ENCODE measurements around the gene TICRR.
"Not testable (repeated sequence)": the region's sequence is repeated elsewhere in the genome, so short reads cannot be mapped to it uniquely, and the experiment has no call there.

Gene TICRR, protein sequence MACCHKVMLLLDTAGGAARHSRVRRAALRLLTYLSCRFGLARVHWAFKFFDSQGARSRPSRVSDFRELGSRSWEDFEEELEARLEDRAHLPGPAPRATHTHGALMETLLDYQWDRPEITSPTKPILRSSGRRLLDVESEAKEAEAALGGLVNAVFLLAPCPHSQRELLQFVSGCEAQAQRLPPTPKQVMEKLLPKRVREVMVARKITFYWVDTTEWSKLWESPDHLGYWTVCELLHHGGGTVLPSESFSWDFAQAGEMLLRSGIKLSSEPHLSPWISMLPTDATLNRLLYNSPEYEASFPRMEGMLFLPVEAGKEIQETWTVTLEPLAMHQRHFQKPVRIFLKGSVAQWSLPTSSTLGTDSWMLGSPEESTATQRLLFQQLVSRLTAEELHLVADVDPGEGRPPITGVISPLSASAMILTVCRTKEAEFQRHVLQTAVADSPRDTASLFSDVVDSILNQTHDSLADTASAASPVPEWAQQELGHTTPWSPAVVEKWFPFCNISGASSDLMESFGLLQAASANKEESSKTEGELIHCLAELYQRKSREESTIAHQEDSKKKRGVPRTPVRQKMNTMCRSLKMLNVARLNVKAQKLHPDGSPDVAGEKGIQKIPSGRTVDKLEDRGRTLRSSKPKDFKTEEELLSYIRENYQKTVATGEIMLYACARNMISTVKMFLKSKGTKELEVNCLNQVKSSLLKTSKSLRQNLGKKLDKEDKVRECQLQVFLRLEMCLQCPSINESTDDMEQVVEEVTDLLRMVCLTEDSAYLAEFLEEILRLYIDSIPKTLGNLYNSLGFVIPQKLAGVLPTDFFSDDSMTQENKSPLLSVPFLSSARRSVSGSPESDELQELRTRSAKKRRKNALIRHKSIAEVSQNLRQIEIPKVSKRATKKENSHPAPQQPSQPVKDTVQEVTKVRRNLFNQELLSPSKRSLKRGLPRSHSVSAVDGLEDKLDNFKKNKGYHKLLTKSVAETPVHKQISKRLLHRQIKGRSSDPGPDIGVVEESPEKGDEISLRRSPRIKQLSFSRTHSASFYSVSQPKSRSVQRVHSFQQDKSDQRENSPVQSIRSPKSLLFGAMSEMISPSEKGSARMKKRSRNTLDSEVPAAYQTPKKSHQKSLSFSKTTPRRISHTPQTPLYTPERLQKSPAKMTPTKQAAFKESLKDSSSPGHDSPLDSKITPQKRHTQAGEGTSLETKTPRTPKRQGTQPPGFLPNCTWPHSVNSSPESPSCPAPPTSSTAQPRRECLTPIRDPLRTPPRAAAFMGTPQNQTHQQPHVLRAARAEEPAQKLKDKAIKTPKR (N-terminal part only)

DNA sequence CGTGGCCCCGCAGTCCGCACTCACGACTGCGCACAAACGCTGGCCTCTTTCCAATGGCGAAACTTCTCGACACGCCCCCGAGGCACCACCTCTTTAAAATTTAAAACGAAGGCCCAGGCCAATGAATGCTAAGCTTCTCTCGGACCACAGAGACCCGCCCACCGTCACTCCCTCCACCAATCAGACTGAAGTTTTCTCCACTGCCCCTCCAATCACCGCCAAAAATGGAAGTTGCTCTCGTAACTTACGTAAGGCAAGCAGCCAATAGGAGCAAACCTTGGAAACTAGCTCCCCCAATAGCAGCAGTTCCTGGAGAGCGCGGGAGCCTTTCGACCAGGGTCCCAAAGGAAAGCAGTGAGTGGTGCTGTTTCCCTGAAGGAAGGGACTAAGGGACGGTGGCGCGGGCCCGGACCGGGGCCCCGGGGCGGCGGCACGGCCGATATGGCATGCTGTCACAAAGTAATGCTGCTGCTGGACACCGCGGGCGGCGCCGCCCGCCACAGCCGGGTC lies at the start of gene TICRR:
Gene TICRR, plus strand, starts transcription at position 324 of the 510 bp plus-strand sequence. Its CDS starts 118 bp downstream, at position 442.
- in situ Hi-C loops (cut with MboI; ENCODE audit: low sequenced_read_pairs), result no loop called here

DNA sequence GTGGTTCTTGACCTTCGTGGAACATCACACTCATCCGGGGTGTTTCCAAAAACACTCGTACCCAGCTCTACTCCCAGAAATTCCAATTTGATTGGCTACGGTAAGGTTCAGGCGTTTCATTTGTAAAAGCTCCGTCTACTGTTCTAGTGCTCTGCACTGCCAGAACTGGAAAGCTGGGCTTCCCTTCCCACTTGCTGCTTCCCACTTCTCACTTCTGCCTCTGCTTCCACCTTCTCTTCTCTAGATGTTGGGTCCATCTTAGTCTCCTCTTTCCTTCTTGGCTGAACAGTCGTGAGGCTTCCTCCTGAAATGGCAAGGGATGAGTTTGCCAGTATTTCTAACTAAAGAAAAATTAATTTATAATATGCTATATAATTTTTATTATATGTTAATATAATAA lies 49.1 kb upstream of the TICRR start:
- in situ Hi-C loops (cut with MboI; ENCODE audit: low sequenced_read_pairs), result no loop called here

DNA sequence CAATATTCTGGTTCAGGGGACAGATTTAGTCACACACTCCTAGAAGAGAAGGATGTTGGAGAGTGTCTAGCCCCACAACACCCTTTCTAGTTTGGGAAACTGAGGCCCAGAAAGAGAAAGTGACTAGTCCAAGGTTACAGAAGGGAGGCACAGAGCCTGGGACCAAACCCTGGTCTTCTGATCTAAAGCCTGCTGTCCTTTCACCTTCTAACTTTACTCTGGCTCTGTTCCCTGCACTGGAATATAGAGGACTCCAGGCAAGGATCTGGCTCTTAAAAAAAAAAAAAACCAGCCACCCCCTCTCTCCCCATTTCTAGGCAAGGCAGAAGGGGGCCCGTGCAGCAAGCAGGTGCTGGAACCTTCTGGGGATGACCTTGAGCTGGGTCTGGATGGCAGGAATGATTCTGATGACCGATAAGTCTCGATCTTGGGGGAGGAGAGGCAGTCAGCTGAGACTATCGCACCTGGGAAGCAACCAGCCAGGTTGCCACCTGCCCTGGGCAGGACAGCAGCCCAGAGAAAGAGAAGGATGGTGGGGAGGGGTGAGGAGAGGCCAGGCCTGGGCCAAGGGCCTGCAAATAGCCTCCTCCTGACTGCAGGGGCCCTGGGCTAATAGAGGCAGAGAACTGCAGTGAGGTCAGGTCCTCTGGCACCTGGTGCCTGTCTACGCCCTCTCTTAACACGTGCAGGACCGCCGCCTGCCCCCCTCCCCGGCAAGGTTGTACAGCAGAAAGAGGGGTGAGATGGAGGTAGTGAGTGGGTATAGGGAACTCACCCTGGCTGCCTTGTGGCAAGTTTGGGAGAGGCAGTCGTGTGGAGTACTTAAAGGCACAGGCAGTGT lies 48.4 kb upstream of the TICRR start:
- in situ Hi-C loops (cut with MboI; ENCODE audit: low sequenced_read_pairs), result no loop called here

DNA sequence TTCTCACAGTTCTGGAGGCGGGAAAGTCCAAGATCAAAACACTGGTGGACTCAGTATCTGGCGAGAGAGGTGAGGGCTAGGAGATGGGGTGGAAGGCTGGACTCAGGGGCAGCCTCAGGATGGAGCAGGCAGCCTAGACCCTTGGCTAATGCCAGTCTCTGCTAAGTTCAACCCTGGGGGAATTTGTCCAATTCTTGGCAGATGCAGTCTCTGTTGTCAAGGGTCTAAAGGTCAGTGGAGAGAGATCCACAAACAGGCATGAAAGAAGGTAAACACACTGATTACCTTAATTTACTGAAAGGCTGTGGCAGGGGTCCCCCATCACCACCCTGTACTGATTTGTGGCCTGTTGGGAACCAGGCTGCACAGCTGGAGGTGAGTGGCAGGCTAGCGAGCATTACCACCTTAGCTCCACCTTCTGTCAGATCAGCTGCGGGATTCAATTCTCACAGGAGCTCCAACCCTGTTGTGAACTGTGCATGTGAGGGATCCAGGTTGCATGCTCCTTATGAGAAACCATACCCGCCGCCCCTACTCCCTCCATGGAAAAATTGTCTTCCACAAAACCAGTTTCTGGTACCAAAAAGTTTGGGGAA lies 46.4 kb upstream of the TICRR start:
- in situ Hi-C loops (cut with MboI; ENCODE audit: low sequenced_read_pairs), result no loop called here

DNA sequence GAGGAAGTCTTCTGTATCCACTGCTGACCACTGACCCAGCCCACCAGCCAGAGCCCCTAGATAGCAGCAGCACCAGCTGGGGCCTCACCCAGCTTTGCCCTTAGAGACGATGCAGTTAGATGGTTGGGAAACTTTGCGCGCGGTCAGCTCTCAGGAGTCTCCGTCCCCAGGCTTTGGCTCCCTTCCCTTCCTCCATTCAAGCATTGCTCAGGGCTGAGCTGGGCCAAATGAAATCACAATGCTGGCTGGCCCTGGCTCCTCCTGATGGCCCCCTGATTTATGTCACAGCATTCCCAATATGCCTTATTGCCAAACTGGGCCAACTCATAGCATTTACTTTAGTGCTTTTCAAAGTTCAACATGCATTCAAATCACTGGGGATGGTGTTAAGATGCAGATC lies 44.3 kb upstream of the TICRR start:
- in situ Hi-C loops (cut with MboI; ENCODE audit: low sequenced_read_pairs), result no loop called here

DNA sequence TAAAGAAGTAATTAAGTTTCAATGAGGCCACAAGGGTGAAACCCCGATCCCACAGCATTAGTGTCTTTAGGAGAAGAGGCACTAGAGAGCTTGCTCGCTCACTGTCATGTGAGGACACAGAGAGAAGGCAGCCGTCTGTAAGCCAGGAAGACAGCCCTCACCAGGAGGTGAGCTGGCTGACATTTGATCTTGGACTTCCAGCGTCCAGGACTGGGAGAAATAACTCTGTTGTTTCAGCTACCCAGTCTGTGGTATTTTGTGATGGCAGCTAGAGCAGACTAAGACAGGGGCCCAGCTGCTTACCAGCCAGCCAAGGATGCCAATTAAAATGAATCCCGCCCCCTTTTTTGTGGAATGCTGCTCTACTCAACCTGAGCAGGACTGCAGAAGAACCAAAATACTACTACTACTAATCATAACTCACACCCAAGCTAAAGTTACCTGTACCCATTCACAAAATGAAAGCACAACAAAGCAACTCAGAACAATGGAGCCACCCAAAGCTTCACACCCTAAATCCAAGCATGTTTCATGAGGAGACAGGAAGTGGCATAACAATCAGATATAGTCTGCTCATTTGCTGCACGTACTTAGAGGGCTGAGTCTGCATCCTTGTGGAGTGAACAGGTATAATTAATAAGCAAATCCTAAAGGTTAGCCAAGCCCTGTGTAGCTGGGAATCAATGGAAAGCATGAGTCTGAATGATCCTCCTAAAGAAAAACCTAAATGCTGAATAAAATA lies 43.3 kb upstream of the TICRR start:
- in situ Hi-C loops (cut with MboI; ENCODE audit: low sequenced_read_pairs), result no loop called here

DNA sequence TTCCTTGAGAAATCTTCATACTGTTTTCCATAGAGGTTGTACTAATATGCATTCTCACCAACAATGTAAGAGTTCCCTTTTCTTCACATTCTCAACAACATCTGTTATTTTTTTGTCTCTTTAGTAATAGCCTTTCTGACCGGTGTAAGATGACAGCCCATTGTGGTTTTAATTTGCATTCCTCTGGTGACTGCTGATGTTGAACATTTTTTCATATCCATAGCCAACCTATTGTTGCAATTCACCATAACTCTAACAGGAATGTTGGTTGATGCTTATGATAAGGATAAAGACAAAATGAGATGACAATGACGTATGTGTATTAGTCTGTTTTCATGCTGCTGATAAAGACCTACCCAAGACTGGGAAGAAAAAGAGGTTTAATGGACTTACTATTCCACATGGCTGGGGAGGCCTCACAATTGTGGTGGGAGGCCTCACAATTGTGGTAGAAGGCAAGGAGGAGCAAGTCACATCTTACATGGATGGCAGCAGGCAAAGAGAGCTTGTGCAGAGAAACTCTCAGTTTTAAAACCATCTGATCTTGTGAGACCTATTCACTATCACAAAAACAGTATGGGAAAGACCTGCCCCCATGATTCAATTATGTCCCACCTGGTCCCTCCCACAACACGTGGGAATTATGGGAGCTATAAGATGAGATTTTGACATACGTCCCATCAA lies 41.3 kb upstream of the TICRR start:
- in situ Hi-C loops (cut with MboI; ENCODE audit: low sequenced_read_pairs), result no loop called here

DNA sequence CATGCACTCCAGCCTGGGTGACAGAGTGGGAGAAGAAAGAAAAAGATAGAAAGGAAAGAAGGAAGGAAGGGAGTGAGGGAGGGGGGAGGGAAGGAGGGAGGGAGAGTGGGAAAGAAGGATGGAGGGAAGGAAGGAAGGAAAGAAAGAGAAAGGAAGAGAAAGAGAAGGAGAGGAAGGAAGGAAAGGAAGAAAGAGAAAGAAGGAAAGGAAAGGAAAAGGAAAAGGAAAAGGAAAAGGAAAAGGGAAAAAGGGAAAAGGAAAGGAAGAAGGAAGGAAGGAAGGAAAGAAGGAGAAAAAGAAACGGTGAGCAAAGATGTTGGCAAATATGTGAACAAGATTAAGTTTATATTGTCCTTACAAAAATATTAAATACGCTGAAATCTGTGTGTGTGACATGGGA lies 36.2 kb upstream of the TICRR start:
- in situ Hi-C loops (cut with MboI; ENCODE audit: low sequenced_read_pairs), result no loop called here

DNA sequence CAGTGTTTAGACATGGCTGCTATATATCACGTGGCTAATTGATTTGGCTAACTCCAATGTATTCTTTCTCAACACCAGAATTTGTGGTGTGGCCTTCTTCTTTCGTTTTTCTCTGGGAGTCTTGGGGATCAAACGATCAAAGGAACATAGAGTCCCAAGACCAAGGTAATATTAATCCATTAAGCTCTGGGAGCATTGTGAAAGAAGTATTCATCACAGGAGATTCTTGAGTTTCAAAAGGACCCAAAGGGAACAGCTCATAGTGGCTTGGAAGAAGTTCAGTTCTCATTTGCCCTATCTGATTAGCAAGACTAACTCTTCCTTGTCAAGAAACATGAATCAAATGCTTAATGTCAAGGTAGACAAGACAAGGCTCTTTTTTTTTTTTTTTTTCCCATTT lies 32.9 kb upstream of the TICRR start:
- in situ Hi-C loops (cut with MboI; ENCODE audit: low sequenced_read_pairs), result no loop called here

DNA sequence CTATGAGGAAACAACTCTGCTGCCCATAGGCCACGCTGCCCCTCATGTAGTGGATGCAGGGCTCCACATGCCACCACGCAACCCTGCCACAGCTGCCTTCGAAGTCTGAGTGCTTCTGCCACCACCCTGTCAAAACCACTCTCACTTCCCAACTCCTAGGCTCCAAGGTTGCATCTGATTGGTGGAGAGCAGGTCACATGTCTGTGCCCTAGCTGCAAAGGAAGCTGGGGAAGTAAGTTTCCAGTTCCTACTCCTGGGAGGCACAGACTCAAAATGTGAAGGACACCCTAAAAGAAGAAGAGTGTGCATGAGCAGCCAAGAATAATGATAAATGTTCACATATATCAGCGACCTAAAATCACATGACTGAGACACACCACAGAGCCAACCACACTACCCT lies 31.9 kb upstream of the TICRR start:
- in situ Hi-C loops (cut with MboI; ENCODE audit: low sequenced_read_pairs), result no loop called here

DNA sequence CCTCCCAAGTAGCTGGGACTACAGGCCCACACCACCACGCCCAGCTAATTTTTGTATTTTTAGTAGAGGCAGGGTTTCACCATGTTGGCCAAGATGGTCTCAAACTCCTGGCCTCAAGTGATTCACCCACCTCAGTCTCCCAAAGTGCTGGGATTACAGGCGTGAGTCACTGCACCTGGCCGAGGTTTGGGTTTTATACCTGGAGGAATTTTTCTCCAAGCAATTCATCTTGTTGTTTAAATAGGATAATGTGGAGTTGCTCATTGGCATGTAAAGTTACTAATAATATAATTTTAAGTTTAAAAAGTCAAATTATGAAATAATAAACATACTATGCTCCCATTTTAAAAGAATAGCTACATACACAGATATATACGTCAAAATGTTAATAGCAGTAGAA lies 26.1 kb upstream of the TICRR start:
- in situ Hi-C loops (cut with MboI; ENCODE audit: low sequenced_read_pairs), result not testable (repeated sequence)

DNA sequence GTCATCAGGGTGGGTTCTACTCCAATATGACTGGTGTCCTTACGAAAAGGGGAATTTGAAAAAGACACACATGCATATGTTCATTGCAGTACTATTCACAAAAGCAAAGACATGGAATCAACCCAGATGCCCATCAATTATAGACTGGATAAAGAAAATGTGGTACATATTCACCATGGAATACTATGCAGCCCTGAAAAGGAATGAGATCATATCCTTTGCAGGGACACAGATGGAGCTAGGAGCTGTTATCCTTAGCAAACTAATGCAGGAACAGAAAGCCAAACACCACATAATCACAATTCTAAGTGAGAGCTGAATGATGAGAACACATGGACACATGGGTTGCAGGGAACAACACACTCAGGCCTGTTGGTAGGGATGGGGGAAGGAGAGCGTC lies 24.8 kb upstream of the TICRR start:
- in situ Hi-C loops (cut with MboI; ENCODE audit: low sequenced_read_pairs), result no loop called here

DNA sequence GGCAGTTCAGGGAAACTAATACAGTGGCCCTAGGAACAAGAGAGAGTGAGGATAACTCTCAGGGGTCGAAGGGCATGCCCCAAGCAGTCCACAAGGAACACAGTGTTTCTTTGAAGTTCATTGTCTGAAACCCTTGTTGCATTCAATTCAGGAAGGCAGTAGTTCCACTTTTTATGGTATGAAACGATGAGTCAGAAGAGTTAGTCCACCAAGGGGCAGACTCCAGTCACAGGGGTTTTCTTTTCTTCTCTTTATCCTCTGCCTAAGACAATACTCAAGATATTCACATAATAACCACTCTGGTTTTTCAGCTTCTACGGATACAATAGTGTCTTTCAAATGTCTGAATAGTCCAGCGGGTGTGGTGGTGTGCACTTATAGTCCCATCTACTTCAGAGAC lies 23.7 kb upstream of the TICRR start:
- in situ Hi-C loops (cut with MboI; ENCODE audit: low sequenced_read_pairs), result no loop called here

DNA sequence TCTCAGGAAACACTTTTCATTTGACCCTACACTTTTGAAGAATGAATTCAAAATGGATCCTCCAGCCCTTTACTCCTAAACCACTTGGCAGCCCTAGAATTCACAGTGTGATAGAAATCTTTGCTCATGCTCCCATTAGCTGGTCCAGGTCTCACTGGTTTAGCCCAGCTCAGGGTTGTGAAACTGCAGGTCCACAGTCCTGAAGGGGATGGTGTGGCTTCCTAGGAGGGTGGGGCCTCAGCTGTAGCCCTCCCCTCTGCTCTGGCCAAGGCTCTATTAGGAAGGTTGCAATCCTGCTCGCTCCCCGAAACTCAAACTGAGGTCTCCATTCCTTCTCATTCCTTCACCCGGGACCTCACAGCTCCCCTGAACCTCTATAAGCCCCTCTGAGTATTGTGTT lies 21.6 kb upstream of the TICRR start:
- in situ Hi-C loops (cut with MboI; ENCODE audit: low sequenced_read_pairs), result no loop called here

DNA sequence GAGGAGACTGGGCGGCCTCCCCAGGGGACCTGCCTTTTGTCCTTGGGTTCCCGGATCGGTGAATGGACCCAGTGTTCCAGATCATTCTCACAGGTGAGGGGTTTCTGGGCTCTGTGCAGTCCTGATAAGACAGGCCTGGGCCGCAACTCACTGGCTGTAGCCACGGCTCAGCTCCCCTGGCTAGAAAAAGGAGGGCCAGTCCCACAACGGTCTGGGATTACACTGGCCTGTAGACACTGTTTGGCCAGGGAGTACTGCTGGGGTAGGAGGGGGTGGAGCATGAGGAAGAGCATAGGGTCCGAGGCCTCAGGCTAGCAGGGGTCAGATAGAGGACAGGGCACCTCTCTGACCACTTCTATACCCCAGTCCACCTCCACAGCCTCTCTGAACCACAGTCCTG lies 21.0 kb upstream of the TICRR start:
- in situ Hi-C loops (cut with MboI; ENCODE audit: low sequenced_read_pairs), result no loop called here

DNA sequence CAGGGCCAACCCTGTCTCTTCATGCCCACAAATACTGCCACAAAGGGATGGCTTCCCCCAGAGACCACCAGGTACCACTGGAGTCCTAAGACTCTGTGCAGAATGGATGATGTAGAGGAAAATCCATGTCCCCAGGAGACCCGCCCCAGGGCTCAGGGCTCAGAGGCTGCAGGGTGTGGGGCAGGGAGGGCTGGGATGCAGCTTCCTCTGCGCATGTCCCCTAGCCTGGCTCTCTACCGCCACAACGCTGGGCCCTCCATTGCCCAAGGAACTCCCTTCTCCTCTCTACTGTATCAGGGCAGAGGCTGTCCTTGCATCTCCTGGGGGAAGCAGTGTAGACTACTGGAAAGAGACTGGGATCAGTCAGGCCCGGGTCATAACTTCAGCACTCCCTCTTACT lies 19.5 kb upstream of the TICRR start:
- in situ Hi-C loops (cut with MboI; ENCODE audit: low sequenced_read_pairs), result no loop called here

DNA sequence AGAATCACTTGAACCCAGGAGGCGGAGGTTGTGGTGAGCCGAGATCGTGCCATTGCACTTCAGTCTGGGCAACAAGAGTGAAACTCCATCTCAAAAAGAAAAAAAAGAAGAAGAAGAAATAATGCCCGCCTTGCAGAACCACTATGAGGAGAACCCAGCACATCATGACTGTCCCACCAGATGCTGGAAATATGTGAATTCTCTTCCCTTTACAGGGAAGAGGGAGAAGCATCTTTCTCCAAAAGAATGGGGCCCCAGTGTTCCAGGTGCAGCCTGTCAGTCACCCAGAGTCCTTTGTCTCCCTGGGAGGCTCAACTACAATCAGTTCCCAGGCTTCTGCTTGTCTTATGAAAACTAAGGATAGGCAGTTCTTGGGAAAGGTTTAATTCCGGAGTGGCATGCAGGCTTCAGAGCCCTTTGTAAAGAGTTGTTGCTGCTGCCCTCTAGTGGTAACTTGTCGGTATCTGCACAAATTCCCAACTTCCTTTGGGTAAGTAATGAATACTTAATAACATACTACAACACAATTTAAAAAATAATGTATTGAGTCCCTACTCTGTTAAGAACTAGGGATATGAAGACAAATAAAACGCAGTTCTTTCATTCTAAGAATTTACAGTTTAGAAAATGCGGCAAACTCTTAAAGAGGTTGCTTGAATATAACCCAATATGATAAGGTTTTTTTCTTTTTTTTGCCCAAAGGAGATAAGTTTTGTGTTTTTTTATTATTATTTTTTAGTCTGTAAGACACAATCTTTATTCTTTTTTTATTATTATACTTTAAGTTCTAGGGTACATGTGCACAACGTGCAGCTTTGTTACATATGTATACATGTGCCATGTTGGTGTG lies 18.6 kb upstream of the TICRR start:
- in situ Hi-C loops (cut with MboI; ENCODE audit: low sequenced_read_pairs), result no loop called here

Measured in HL-60/S4 treated with retinoic acid at 250 ng/mL for 4 days and 3 days (cell line).